DMS79 (cell line): Measurements from ENCODE around the gene PSMB7.

Experiments used
- DNase-seq: peaks from one replicate; lab custom pipeline; 2025; lab: John Stamatoyannopoulos, UW

The PSMB7 gene

GRCh38 chr9:124410321-124410913, 4.8 kb downstream of the PSMB7 start:
- no peak for DNase-seq

- no peak for DNase-seq
These were observed 5.8 kb downstream of the PSMB7 start for GRCh38 chr9:124409410-124409809.

- DNase-seq: no peak
These were observed 12.0 kb downstream of the PSMB7 start for GRCh38 chr9:124403246-124403645.

- DNase-seq: no peak
These were observed 15.0 kb downstream of the PSMB7 start for GRCh38 chr9:124399968-124400940.

GRCh38 chr9:124399323-124399967, 15.8 kb downstream of the PSMB7 start:
- DNase-seq: no peak

GRCh38 chr9:124398191-124398935, 16.9 kb downstream of the PSMB7 start:
- DNase-seq: no peak

- no peak for DNase-seq
These were observed 19.4 kb downstream of the PSMB7 start for GRCh38 chr9:124395826-124396225.

- DNase-seq: no peak
These were observed 20.6 kb downstream of the PSMB7 start for GRCh38 chr9:124394596-124394995.

GRCh38 chr9:124394167-124394566, 21.1 kb downstream of the PSMB7 start:
- DNase-seq: no peak

- DNase-seq: peak; percentile 44
These were observed 22.3 kb downstream of the PSMB7 start for GRCh38 chr9:124392871-124393460.

- DNase-seq: no peak
These were observed 22.9 kb downstream of the PSMB7 start for GRCh38 chr9:124392254-124392870.

- peak; percentile 42 for DNase-seq
These were observed 24.2 kb downstream of the PSMB7 start for GRCh38 chr9:124390794-124391658.

- DNase-seq: peak; percentile 62
These were observed 25.9 kb downstream of the PSMB7 start for GRCh38 chr9:124389146-124389939.

GRCh38 chr9:124388275-124389048, 26.8 kb downstream of the PSMB7 start:
- no peak for DNase-seq

- DNase-seq: no peak
These were observed 29.0 kb downstream of the PSMB7 start for GRCh38 chr9:124386201-124386600.

GRCh38 chr9:124385623-124386022, 29.6 kb downstream of the PSMB7 start:
- no peak for DNase-seq

- DNase-seq: no peak
These were observed 30.4 kb downstream of the PSMB7 start for GRCh38 chr9:124384846-124385245.

GRCh38 chr9:124384210-124384609, 31.0 kb downstream of the PSMB7 start:
- DNase-seq: no peak
